ENCODE results near the gene CPSF4.

Gene CPSF4

DNA sequence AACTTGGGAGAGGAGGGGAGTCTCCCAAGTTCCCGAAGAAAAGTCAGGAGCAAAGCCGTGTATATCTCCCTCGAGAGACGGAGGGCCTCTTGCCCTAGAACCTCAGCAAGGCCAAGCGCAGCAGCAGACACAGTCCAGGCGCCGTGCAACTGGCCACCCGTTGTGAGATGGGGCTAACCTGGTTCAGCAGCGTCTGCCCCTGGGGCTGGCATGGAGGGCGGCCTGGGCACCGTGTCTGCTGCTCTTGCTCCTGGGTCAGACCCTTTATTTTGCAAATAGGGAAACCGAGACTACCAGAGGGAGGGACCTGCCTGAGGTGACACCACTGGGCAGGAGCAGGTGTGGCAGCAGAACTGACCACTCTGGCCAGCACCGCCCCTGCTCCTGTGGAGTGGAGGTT lies 13.8 kb downstream of the CPSF4 start:
- no peak overlapping the region for H3K27ac Mint-ChIP-seq
- no peaks in the 10 kb centered on the region for H3K27me3 Mint-ChIP-seq
- H3K36me3 Mint-ChIP-seq (ENCODE audit: low read depth), result peaks cover 55% of the 10 kb centered on the region
- H3K4me1 Mint-ChIP-seq (ENCODE audit: low read depth), result no peaks in the 10 kb centered on the region
- H3K9me3 Mint-ChIP-seq, result no peaks in the 10 kb centered on the region
- H3K4me3 Mint-ChIP-seq, result no peak overlapping the region

DNA sequence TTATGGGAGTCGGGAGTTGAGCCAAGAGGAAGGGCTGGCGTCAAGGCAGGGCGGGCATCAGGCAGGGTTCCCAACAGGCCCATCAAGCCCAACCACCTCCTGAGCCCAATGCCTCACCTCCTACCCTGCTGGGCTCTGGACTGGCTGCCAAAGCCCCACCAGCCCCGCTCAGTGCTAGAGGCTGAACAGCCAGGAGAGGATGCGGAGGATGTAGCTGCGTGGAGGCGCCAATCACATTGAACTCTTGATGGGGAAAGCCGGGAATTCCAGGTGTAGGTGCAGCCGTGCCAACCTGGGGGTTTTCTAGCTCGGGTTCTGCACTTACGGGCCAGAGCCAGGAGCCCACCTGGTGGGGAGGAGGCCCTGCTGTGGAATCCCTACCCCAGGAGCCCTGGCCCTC lies 14.4 kb downstream of the CPSF4 start:
- H3K27ac Mint-ChIP-seq, result no peak overlapping the region
- H3K36me3 Mint-ChIP-seq (ENCODE audit: low read depth), result peaks cover 51% of the 10 kb centered on the region
- H3K27me3 Mint-ChIP-seq, result no peaks in the 10 kb centered on the region
- H3K4me1 Mint-ChIP-seq (ENCODE audit: low read depth), result no peaks in the 10 kb centered on the region
- H3K9me3 Mint-ChIP-seq, result no peaks in the 10 kb centered on the region
- H3K4me3 Mint-ChIP-seq, result no peak overlapping the region

DNA sequence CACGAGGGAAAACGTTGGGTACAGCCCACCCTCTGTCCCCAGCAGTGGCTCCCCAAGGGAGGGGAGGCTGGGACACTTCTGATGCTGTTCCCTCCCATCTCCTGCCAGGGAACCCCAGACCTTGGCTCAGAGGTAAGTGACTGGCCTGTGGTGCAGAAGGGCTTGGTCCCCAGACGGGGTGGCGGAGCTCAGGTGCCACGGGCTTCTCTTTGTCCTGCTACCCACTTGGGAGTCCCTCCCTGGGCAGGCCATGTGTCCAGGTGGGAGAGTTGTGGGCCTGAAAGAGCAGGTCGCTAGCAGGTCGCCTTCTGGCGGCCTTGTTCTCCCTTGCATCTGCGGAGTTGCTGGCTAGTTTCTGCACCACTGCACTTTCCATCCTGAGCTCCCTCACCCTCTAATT lies 17.1 kb downstream of the CPSF4 start:
- Mint-ChIP-seq H3K36me3 (ENCODE audit: low read depth) (peaks cover 62% of the 10 kb centered on the region), H3K4me1 (ENCODE audit: low read depth) (peaks cover 13% of the 10 kb centered on the region), H3K27ac (no peak overlapping the region), H3K27me3 (no peaks in the 10 kb centered on the region), H3K4me3 (no peak overlapping the region), H3K9me3 (no peaks in the 10 kb centered on the region)

DNA sequence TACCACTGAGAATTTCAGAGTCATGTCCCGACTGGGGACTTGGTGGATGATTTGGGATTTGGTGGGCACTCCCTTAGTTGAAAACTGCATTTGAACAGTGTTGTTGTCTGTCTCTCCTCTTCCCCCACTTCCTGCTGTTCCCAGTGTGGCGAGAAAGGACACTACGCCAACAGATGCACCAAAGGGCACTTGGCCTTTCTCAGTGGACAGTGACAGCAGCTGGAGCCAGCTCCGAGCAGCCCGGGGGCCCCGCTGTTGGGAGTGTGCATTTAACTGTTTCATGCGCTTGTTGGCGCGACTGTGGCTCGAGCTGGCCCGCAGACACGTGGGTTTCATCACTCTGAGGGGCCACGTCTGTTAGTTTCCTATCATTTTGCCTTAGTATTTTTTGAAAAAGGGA lies 17.5 kb downstream of the CPSF4 start:
- Mint-ChIP-seq H3K27ac (no peak overlapping the region), H3K36me3 (ENCODE audit: low read depth) (peaks cover 60% of the 10 kb centered on the region)

DNA sequence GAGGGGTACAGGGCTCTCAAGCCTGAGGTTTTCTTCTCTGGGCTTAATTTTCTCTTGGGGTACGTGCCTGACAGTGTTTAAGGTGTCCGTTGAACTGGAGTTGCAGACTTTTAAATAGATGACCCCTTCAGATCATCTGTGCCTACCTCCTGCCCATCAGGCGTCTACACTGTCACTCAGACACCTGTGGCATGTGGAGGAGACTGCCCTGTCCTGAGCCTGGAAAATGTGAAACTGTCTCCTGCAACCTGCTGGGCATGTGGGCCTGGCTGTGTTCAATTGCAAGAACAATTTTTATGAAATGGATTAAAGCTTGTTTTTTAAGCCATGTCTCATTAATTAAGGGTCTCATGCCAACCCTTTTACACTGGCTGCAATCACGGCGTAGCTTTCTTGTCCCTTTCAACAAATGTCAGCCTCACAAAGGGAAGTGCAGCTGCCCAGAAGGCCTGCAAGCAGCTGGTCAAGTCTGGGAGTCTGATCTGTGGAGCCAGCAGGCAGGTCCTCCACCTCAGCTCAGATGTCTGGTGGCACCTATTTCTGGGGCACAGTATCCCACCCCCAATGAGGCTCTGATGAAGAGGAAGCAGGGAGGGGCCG lies 18.4 kb downstream of the CPSF4 start:
- H3K4me1 Mint-ChIP-seq (ENCODE audit: low read depth), result peaks cover 17% of the 10 kb centered on the region
- H3K36me3 Mint-ChIP-seq (ENCODE audit: low read depth), result peaks cover 58% of the 10 kb centered on the region
- H3K4me3 Mint-ChIP-seq, result no peak overlapping the region
- no peaks in the 10 kb centered on the region for H3K27me3 Mint-ChIP-seq
- no peaks in the 10 kb centered on the region for H3K9me3 Mint-ChIP-seq
- H3K27ac Mint-ChIP-seq, result peak overlapping the region; percentile 31

More for the DNA sequence above, 17.5 kb downstream of the CPSF4 start:
- Mint-ChIP-seq H3K4me1 (ENCODE audit: low read depth) (peaks cover 13% of the 10 kb centered on the region), H3K9me3 (no peaks in the 10 kb centered on the region), H3K27me3 (no peaks in the 10 kb centered on the region), H3K4me3 (no peak overlapping the region)

DNA sequence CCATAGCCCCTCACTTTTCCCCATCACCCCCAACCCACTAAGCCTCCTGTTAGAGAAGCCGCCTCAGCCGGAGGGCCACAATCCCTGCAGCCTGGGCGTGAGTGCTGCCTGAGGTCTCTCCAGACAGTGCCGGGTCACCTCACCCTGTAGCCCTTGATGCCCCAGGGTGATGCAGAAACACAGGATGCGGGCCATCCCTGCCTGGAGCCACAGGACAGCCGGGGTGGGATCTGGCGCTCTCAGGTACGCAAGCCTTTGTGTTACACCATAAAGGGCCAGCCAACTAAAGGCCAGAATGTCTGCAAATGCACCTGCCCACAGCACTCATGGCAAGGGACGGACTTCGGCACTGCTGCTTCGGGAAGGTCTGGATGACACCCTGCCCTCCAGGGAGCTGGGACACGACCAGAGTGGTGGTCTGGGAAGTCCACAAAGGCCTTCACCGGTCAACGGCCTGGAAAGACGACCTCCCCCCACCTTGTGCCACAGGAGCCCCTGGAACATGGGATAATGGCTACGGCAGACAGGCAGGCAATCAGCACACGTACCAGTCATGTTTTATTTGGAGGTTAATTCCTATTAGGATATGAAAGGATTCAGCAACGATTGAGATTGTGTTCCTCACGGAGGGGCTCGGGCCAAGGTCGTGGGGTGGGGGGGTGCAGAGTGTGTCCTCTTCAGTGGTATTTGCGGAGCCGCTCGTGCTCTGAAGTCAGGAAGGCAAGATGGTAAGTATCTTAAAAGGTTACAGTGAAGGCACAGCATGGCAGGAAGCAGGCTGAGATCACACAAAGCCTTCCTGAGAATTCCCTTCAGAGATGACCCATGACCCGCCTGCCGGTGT lies 19.1 kb downstream of the CPSF4 start:
- H3K36me3 Mint-ChIP-seq (ENCODE audit: low read depth), result peaks cover 62% of the 10 kb centered on the region
- H3K27ac Mint-ChIP-seq, result peak overlapping the region; percentile 74
- no peaks in the 10 kb centered on the region for H3K9me3 Mint-ChIP-seq
- H3K27me3 Mint-ChIP-seq, result no peaks in the 10 kb centered on the region
- H3K4me3 Mint-ChIP-seq, result no peak overlapping the region
- H3K4me1 Mint-ChIP-seq (ENCODE audit: low read depth), result peaks cover 20% of the 10 kb centered on the region

DNA sequence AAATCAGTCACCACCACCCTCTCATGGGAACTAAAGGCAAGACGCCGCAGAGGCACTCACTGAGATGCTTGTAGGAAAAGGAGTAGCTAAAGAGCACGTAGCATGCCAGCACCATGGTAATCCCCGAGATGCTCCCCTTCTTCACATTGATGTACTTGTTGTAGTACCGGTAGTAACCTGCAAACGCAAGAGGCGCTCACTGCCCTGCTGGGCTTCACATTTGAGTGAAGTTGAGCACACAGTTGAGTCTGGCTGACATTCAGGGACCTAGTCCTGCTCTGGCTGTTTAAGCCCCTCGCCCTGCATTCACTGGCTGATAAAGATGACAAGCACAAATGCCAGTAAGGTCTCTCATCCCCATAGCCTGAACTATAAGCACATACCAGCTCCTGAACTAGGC lies 20.3 kb downstream of the CPSF4 start:
- no peaks in the 10 kb centered on the region for H3K9me3 Mint-ChIP-seq
- no peak overlapping the region for H3K27ac Mint-ChIP-seq
- H3K36me3 Mint-ChIP-seq (ENCODE audit: low read depth), result peaks cover 63% of the 10 kb centered on the region
- peaks cover 27% of the 10 kb centered on the region for H3K4me1 Mint-ChIP-seq (ENCODE audit: low read depth)
- H3K27me3 Mint-ChIP-seq, result no peaks in the 10 kb centered on the region
- H3K4me3 Mint-ChIP-seq, result no peak overlapping the region

DNA sequence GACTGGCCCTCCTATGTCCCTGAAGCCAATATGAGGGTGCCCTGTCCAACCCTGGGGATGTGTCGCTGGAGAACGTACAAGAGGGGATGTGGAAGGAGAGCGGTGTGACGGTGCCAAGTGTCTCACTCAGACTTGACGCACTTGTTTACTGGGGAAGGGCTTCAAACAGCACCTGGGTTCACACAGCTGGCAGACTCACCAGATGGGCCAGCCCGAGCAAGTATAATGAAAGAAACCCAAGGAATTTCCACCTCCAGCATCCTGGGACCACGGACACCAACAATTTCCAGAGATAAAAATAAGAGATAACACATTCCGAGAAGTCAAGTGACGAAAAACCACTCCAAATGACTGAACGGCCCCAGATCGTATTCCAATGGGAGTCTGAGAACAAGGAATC lies 21.9 kb downstream of the CPSF4 start:
- H3K4me3 Mint-ChIP-seq, result no peak overlapping the region
- H3K27me3 Mint-ChIP-seq, result no peaks in the 10 kb centered on the region
- H3K4me1 Mint-ChIP-seq (ENCODE audit: low read depth), result peaks cover 41% of the 10 kb centered on the region
- peaks cover 65% of the 10 kb centered on the region for H3K36me3 Mint-ChIP-seq (ENCODE audit: low read depth)
- H3K9me3 Mint-ChIP-seq, result no peaks in the 10 kb centered on the region
- H3K27ac Mint-ChIP-seq, result no peak overlapping the region

DNA sequence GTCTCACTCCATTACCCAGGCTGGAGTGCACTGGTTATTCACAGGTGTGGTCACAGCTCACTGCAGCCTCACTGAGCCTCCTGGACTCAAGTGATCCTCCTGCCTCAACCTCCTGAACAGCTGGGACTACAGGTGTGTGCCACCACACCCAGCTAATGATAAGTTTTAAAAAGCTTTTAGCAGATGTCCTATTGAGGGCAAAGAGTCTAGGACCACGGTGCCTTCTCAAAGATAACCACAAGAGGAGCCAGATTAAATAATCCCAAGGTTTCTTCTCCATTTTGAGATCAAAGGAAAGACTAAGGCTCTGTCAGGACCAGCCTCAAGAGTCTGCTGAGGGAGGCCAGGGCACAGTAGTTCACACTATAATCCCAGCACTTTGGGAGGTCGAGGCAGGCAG lies 22.5 kb downstream of the CPSF4 start:
- peaks cover 63% of the 10 kb centered on the region for H3K36me3 Mint-ChIP-seq (ENCODE audit: low read depth)

DNA sequence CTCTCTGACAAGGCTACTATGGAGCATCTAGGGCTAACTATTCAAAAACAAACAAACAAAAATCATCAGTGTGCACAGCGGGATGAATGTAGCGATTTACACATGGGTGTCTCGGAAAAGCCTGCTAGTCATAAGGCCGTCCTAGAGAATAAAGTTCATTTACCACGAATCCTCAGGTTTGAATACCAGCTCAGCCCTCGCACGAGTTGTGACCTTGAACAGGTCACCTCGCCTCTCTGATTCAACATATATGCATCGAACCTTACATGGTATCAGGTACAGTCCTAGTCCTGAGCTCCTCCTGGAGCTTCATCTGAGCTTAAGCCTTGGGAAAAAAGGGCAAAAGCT lies 26.7 kb downstream of the CPSF4 start:
- no peaks in the 10 kb centered on the region for H3K9me3 Mint-ChIP-seq
- H3K27ac Mint-ChIP-seq, result peak overlapping the region; percentile 93
- H3K36me3 Mint-ChIP-seq (ENCODE audit: low read depth), result peaks cover 28% of the 10 kb centered on the region
- peaks cover 37% of the 10 kb centered on the region for H3K4me1 Mint-ChIP-seq (ENCODE audit: low read depth)
- no peaks in the 10 kb centered on the region for H3K27me3 Mint-ChIP-seq
- peak overlapping the region; percentile 94 for H3K4me3 Mint-ChIP-seq

More for the DNA sequence above, 22.5 kb downstream of the CPSF4 start:
- Mint-ChIP-seq H3K4me1 (ENCODE audit: low read depth) (peaks cover 45% of the 10 kb centered on the region), H3K9me3 (no peaks in the 10 kb centered on the region), H3K4me3 (no peak overlapping the region), H3K27ac (no peak overlapping the region), H3K27me3 (no peaks in the 10 kb centered on the region)

DNA sequence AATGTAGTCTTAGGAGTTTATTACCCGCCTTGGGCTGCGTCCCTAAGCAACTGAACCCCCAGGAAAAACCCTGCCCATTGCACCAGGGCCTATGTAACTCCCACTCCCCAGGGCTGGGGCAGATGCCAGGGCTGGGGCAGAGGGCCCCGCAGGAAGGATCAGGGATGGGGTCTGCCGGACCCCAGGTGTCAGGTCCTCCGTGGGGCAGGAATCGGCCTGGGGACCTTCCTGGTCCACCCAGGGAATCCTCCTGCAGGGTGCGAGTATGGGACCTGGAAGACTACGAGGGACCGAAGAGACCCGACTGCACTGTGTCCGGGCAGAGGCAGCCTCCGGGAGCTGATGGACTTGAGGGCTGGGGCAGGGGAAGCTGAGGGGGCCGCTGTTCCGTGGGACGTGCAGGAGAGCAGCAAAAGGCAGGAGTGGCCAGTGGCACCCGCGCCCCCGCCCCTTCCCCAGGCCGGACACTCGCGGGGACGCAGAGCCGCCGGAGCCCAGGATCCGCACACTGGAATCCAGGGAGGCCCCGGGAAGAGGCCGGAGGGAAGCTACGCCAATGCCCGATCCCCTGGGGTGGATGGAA lies 29.7 kb downstream of the CPSF4 start:
- H3K4me3 Mint-ChIP-seq, result no peak overlapping the region
- no peak overlapping the region for H3K27ac Mint-ChIP-seq

DNA sequence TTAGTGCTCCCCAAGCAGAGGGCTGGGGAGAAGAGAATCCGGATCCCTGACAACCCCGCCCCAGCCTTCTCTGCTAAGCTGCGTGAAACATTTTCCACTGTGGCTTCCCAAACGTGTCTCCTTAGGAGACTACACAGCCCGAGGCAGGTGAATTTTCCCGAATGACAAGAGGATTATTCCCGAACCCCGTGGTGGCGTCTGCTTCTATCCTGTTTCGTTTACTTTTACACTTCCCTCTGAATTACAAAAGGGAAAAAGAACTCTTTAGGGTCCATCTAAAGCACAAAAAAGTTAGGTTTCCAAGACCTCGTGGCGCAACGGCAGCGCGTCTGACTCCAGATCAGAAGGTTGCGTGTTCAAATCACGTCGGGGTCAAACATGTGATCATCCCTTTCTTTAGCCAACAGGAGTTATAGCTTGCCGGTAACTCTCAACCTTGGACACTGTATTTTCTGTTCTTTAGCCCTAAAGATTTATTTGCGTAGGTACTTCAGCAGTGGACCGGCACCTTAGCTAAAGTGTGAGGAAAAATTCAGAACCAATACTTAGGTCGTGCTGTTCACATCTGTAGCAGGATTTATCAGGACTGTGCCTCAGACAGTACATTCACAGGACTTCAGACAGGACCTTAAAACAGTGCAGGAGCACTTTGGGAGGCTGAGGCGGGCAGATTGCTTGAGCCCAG lies 30.8 kb downstream of the CPSF4 start:
- H3K4me3 Mint-ChIP-seq, result no peak overlapping the region
- H3K9me3 Mint-ChIP-seq, result no peaks in the 10 kb centered on the region
- peaks cover 11% of the 10 kb centered on the region for H3K36me3 Mint-ChIP-seq (ENCODE audit: low read depth)
- peaks cover 40% of the 10 kb centered on the region for H3K4me1 Mint-ChIP-seq (ENCODE audit: low read depth)
- no peak overlapping the region for H3K27ac Mint-ChIP-seq
- H3K27me3 Mint-ChIP-seq, result no peaks in the 10 kb centered on the region

More for the DNA sequence above, 29.7 kb downstream of the CPSF4 start:
- no peaks in the 10 kb centered on the region for H3K27me3 Mint-ChIP-seq
- peaks cover 41% of the 10 kb centered on the region for H3K4me1 Mint-ChIP-seq (ENCODE audit: low read depth)
- peaks cover 19% of the 10 kb centered on the region for H3K36me3 Mint-ChIP-seq (ENCODE audit: low read depth)
- H3K9me3 Mint-ChIP-seq, result no peaks in the 10 kb centered on the region

DNA sequence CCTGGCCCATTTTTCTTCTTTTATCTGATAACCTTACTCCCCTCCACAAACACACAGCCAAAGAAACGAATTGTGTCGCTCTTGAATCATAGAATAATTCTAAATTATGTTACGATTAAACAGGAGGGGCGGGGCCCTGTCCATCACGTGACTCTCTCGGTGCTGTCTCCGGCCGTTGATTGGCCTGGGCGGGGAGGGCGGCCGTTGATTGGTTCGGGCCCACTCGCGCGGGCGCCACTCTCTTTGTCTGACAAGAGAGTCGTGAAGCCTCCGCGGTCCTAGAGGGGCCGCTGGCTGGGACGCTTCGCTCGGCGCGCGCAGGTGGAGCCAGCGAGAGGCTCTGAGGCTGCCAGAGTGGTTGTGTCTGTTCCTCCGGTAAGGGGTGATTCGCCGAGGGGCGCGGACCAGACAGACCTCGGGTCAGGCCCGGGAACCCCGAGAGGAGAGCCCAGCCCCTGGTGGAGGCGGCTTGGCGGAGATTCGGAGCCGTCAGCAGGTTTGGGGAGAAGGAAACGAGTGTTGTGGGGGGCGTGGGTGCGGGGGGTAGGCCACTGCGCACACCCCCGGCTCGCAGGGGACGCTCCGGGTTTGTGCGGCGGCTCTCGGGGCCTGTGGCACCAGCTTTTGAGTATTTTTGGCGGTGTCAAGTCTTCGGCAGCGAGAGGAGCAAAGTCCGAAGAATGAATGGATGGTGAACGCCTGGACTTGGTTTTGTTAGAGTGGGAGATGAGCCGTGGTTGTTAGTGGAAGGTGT lies 34.0 kb downstream of the CPSF4 start, which contains the start of gene ZNF789:
ZNF789 (plus strand) TSS at position 330 of the 754 bp plus-strand sequence. CDS start 3,567 bp downstream, outside the sequence.
- H3K27me3 Mint-ChIP-seq, result no peaks in the 10 kb centered on the region
- H3K9me3 Mint-ChIP-seq, result no peaks in the 10 kb centered on the region
- H3K4me3 Mint-ChIP-seq, result peak within 1 kb of the TSS; percentile 97
- H3K36me3 Mint-ChIP-seq (ENCODE audit: low read depth), result peaks cover 11% of the 10 kb centered on the region
- H3K4me1 Mint-ChIP-seq (ENCODE audit: low read depth), result peaks cover 35% of the 10 kb centered on the region
- peak within 1 kb of the TSS; percentile 90 for H3K27ac Mint-ChIP-seq

DNA sequence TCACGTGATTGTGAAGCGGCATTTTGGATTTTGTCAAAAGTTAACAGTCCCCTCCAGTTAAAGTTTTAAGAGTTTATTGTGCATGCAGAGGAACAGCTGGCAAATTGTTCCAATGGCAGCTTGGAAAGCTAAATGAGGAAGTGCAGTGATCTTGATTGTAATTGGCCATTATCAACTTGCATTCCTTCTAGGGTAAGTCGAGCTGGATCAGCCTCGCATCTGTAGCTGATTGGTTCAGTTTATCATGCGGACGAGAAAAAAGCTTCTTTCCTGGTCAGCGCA lies 34.5 kb downstream of the CPSF4 start:
- Mint-ChIP-seq H3K4me3 (peak overlapping the region; percentile 97), H3K27ac (peak overlapping the region; percentile 87), H3K36me3 (ENCODE audit: low read depth) (peaks cover 15% of the 10 kb centered on the region), H3K9me3 (no peaks in the 10 kb centered on the region), H3K4me1 (ENCODE audit: low read depth) (peaks cover 40% of the 10 kb centered on the region), H3K27me3 (no peaks in the 10 kb centered on the region)

All from stimulated activated naive CD8-positive, alpha-beta T cell treated with anti-CD3 and anti-CD28 coated beads, Interleukin-15, Interleukin-2, amounts not matched to agents 100 ng/mL and 50 ng/mL, for 24 hours (primary cell).